GM12874 (cell line): Measurements from ENCODE around the gene NUBPL.

Experiments used
- TF ChIP-seq, protein P1 (sequence below): IDR thresholded peaks from 2 replicates; pipeline ENCODE4 v1.5.1; 2011; ENCODE audit warnings: low read depth, mild to moderate bottlenecking, control low read depth, low read length, moderate library complexity; ENCODE audit not compliant: insufficient read depth

NUBPL gene

DNA sequence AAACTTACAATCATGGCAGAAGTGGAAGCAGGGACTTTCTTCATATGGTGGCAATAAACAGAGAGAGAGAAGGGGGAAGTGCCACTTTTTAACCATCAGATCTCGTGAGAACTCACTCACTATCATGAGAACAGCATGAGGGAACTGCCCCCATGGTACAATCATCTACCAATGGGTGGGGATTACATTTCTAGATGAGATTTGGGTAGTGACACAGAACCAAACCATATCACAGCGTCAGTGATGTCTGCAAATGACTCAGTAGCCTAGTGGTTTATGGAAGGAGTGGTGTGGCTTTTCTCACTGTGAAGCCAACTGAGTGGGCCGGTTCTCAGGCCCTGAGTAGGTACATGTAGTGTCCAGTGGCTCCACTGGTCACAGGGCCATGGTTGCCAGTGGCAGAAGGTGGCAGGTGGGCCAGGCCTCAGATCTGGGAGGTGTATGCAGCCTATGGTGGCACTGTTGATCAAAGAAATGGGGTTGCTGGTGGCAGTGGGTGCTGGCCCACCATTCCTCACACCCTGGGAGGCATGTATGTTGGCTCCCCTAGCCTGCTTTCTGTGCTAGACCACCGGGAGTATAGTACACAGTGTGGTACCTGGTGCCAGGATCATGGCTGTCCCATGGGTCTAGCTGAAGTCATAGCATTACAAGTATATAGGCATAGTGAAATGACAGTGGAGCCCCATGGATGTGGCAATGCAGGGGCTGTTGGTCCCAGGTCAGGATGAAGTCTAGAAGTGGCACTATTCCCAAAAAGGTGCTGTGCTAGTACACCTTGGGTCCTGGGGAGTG lies 191.9 kb downstream of the NUBPL start:
- TF ChIP-seq, protein P1, sequence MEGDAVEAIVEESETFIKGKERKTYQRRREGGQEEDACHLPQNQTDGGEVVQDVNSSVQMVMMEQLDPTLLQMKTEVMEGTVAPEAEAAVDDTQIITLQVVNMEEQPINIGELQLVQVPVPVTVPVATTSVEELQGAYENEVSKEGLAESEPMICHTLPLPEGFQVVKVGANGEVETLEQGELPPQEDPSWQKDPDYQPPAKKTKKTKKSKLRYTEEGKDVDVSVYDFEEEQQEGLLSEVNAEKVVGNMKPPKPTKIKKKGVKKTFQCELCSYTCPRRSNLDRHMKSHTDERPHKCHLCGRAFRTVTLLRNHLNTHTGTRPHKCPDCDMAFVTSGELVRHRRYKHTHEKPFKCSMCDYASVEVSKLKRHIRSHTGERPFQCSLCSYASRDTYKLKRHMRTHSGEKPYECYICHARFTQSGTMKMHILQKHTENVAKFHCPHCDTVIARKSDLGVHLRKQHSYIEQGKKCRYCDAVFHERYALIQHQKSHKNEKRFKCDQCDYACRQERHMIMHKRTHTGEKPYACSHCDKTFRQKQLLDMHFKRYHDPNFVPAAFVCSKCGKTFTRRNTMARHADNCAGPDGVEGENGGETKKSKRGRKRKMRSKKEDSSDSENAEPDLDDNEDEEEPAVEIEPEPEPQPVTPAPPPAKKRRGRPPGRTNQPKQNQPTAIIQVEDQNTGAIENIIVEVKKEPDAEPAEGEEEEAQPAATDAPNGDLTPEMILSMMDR = no peak

DNA sequence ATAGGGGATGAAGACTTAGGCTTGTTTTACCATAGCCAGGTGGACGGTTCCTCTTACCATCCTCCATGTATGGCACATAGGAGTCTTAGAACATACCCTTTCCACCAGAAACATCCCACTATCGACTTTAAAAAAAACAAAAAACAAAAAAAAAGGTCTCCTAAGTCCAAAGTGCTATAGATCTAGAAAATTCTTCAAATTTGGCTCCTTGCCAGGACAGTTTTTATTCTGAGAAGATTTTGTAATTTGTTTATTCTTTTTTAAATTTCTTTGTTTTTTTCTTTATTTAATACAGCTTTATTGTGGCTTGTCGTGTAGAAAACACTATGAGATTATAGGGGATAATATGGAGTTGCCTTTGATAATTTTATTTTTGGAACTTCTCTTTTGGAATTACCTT lies 197.7 kb downstream of the NUBPL start:
- TF ChIP-seq, protein P1 = no peak

DNA sequence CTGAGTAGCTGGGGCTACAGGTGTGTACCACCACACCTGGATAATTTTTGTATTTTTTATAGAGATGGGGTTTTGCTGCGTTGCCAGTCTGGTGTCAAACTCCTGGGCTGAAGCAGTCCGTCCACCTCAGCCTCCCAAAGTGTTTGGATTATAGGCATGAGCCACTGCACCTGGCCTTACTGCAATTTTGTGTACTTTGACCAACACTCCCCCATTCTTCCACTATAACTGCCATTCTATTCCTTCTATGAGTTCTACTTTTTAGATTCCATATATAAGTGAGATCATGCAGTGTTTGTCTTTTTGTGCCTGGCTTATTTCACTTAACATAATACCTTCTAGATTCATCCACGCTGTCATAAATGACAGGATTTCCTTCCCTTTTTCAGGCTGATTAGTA lies 199.1 kb downstream of the NUBPL start:
- TF ChIP-seq, protein P1 = no peak

DNA sequence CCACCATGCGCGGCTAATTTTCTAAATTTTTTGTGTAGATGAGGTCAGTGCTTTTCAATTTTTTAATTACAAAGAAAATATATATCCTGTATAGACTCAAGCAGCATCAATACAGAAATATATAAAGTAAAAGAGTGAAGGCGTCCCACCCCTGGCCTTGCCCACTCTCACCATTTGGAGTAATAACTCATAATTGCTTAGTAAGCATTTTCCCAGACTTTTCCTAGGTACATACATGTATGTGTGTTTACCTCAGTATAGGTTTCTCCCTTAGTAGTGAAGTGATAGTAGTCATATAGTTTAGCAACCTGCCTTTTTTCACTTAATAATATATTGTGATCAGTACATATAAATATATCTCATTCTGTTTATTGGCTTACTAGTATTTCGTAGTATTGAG lies 200.1 kb downstream of the NUBPL start:
- TF ChIP-seq, protein P1 = no peak

DNA sequence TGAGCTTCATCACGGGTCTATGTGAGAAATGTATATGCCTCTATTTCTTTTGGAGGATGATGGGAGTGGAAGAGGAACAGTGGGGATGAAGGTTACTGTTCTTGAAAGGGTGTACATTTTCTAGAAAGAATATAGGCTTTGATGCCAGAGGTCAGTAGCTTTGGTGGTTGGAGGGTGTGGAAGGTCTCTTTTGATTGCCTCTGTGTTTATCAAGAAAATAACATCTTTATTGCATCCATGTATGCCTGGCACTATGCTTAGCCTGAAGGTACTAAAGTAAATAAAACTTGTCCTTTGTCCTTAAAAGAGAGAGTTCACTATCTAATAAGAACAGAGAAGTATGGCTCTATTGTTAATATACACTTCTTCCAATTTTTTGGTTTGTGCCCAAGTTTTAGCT lies 201.8 kb downstream of the NUBPL start:
- TF ChIP-seq, protein P1 = no peak

DNA sequence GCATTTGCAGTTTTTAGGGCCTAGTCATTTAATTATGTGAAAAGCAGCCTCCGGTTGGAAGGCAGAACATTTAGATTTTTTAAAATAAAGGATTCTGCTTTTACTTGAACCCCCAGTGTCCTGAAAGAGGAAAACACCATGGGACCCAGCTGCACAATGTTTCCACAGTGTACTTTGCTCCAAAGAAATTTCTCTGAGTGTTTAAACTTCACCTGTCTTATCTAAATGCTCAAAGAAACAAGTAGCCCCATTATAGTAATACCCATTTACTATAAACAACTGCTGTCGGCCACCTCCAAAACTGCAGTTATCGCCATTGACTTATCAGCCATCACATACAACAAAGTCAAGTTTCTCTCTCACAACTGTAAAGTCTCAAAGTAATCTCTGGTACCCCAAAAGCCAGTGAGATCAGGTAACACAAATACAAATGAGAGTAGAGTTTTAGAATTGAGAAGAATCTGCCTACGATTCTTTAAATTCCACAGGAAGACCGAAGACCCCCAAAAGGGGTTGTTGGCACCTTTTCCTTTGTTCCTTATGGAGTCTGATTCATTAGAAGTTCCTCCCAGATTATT lies 205.2 kb downstream of the NUBPL start:
- TF ChIP-seq, protein P1 = no peak

DNA sequence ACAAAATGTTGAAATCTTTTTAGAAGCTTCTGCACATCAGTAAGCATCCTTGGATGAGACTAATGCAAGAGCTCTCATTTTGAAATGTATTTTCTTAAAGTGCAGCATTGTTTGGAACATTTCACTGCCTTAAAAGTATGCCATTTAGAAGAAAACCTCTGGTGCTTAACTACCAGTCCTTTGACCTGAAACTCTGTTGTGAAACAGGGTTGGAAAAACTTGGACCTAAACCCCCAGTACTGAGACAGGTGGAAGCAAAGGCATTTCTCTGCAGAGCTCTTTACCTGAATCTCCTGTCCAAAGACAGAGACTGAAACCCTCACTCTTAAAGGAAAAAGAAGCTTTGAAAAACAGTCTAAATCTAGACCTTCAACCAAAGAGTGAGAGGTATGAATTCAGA lies 207.2 kb downstream of the NUBPL start:
- TF ChIP-seq, protein P1 = no peak
